Right atrium auricular region (tissue), 2 donors: ENCODE measurements around the gene ARID2. TPM values are rescaled to one million over a fixed set of nuclear protein-coding genes. Genes with fewer than 3 reads are reported as not detected.

Experiments
- DNase-seq: peaks from one replicate; pipeline ENCODE4 v3.0.0-alpha.2; 2019; ENCODE audit warnings: low spot score
- H3K27ac ChIP-seq, 2 donors: fragments of 200-600 bp; sonication (generic); 1 replicate in 1 of 2; 2 replicates in 1 of 2; pipeline ENCODE4 v1.5.1; 2016 to 2019
- H3K27me3 ChIP-seq, 2 donors: fragments of 200-600 bp; sonication (generic); one replicate each; pipeline versions ENCODE4 v1.5.1 to v1.6.0; 2017 to 2019
- H3K36me3 ChIP-seq: fragments of 200-600 bp; sonication (generic); one replicate; pipeline ENCODE4 v1.5.1; 2016
- H3K4me1 ChIP-seq, 2 donors: fragments of 200-600 bp; sonication (generic); one replicate each; pipeline versions ENCODE4 v1.5.1 to v1.6.0; 2017 to 2019
- H3K4me3 ChIP-seq, 2 donors: fragments of 200-600 bp; sonication (generic); 1 replicate in 1 of 2; 2 replicates in 1 of 2; pipeline ENCODE4 v1.5.1; 2017 to 2019; ENCODE audit warnings: mild to moderate bottlenecking in 1 of 2, moderate library complexity in 1 of 2
- H3K9me3 ChIP-seq, 2 donors: fragments of 200-600 bp; sonication (generic); one replicate each; pipeline ENCODE4 v1.5.1; 2019
- CTCF ChIP-seq, 2 donors: fragments of 200-600 bp; sonication (generic); IDR thresholded peaks; one replicate each; pipeline ENCODE4 v1.5.1; 2019; ENCODE audit warnings: antibody characterized with exemption in 2 of 2
- total RNA-seq, 2 donors: library from RNA; depleted of rRNA; stranded (reverse); fragments of >200 nt; gene quantifications; one replicate each; pipeline ENCODE4 v1.1.0, GENCODE V29; 2016

Gene ARID2
- total RNA-seq, 2 donors from 2014 or later = 13.7 to 19.5 TPM

- H3K36me3 ChIP-seq = peaks cover 21% of the 10 kb centered on the region
- no peak overlapping the region for H3K4me3 ChIP-seq
- H3K27ac ChIP-seq = no peak overlapping the region
- TF ChIP-seq CTCF (IDR thresholded peaks at IDR 0.05) = no peak
- DNase-seq = no peak
- no peaks in the 10 kb centered on the region for H3K27me3 ChIP-seq
- peaks cover 0 to 7% of the 10 kb centered on the region in 2 donors for H3K4me1 ChIP-seq
- no peaks in the 10 kb centered on the region for H3K9me3 ChIP-seq
Measured at GRCh38 chr12:45850302-45850701, 120.8 kb downstream of the ARID2 start.

GRCh38 chr12:45852508-45852907 is 123.0 kb downstream of the ARID2 start:
- Histone ChIP-seq H3K36me3 (peaks cover 21% of the 10 kb centered on the region), H3K27ac (no peak overlapping the region), H3K4me3 (no peak overlapping the region), H3K4me1 (peaks cover 0 to 7% of the 10 kb centered on the region in 2 donors), H3K9me3 (no peaks in the 10 kb centered on the region), H3K27me3 (no peaks in the 10 kb centered on the region)
- no peak for DNase-seq
- TF ChIP-seq CTCF (IDR thresholded peaks at IDR 0.05) = no peak

- Histone ChIP-seq H3K4me1 (peaks cover 0 to 7% of the 10 kb centered on the region in 2 donors), H3K27me3 (no peaks in the 10 kb centered on the region), H3K4me3 (no peak overlapping the region), H3K9me3 (no peaks in the 10 kb centered on the region), H3K27ac (no peak overlapping the region), H3K36me3 (peaks cover 30% of the 10 kb centered on the region)
- no peak for TF ChIP-seq CTCF (IDR thresholded peaks at IDR 0.05)
- DNase-seq = no peak
Measured at GRCh38 chr12:45853550-45853949, 124.0 kb downstream of the ARID2 start.

- no peak for TF ChIP-seq CTCF (IDR thresholded peaks at IDR 0.05)
- H3K27me3 ChIP-seq = no peaks in the 10 kb centered on the region
- no peaks in the 10 kb centered on the region for H3K4me1 ChIP-seq
- H3K9me3 ChIP-seq = no peaks in the 10 kb centered on the region
- DNase-seq = no peak
- no peak overlapping the region for H3K4me3 ChIP-seq
- no peak overlapping the region for H3K27ac ChIP-seq
- peaks cover 8% of the 10 kb centered on the region for H3K36me3 ChIP-seq
Measured at GRCh38 chr12:45863332-45863731, 133.8 kb downstream of the ARID2 start.

GRCh38 chr12:45866299-45866698 is 136.8 kb downstream of the ARID2 start:
- TF ChIP-seq CTCF (IDR thresholded peaks at IDR 0.05) = no peak
- Histone ChIP-seq H3K27me3 (no peaks in the 10 kb centered on the region), H3K9me3 (no peaks in the 10 kb centered on the region), H3K27ac (no peak overlapping the region), H3K36me3 (peaks cover 5% of the 10 kb centered on the region), H3K4me3 (no peak overlapping the region), H3K4me1 (no peaks in the 10 kb centered on the region)
- DNase-seq = no peak

- peaks cover 28% of the 10 kb centered on the region for H3K36me3 ChIP-seq
- no peaks in the 10 kb centered on the region for H3K4me1 ChIP-seq
- no peak overlapping the region for H3K4me3 ChIP-seq
- no peak for TF ChIP-seq CTCF (IDR thresholded peaks at IDR 0.05)
- H3K27ac ChIP-seq = no peak overlapping the region
- no peak for DNase-seq
- H3K27me3 ChIP-seq = no peaks in the 10 kb centered on the region
- H3K9me3 ChIP-seq = peaks cover 0 to 3% of the 10 kb centered on the region in 2 donors
Measured at GRCh38 chr12:45872446-45872845, 142.9 kb downstream of the ARID2 start.
